B cell (primary cell): ENCODE measurements around the gene SUGP1.

Experiments used
- EZH2 ChIP-seq: IDR thresholded peaks from 2 replicates; pipeline ENCODE4 v1.6.1; 2012; ENCODE audit warnings: borderline replicate concordance, low read depth, mild to moderate bottlenecking, moderate library complexity, low read length; ENCODE audit not compliant: insufficient read depth, poor library complexity, severe bottlenecking
- TF ChIP-seq, protein P1 (sequence below): fragments of 200-600 bp; IDR thresholded peaks from one replicate; pipeline ENCODE4 v1.8.0; 2022; ENCODE audit warnings: antibody characterized with exemption, mild to moderate bottlenecking

GRCh38 chr19:19334063-19334988 is 14.0 kb upstream of the SUGP1 start:
- TF ChIP-seq, protein P1, sequence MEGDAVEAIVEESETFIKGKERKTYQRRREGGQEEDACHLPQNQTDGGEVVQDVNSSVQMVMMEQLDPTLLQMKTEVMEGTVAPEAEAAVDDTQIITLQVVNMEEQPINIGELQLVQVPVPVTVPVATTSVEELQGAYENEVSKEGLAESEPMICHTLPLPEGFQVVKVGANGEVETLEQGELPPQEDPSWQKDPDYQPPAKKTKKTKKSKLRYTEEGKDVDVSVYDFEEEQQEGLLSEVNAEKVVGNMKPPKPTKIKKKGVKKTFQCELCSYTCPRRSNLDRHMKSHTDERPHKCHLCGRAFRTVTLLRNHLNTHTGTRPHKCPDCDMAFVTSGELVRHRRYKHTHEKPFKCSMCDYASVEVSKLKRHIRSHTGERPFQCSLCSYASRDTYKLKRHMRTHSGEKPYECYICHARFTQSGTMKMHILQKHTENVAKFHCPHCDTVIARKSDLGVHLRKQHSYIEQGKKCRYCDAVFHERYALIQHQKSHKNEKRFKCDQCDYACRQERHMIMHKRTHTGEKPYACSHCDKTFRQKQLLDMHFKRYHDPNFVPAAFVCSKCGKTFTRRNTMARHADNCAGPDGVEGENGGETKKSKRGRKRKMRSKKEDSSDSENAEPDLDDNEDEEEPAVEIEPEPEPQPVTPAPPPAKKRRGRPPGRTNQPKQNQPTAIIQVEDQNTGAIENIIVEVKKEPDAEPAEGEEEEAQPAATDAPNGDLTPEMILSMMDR, result no peak
- no peak for TF ChIP-seq EZH2
